Measurements from ENCODE around the gene KRT7. TPM values are rescaled to one million over a fixed set of nuclear protein-coding genes. Genes with fewer than 3 reads are reported as not detected.

KRT7 gene
- polyA plus RNA-seq, 1 experiment, result 659 TPM

DNA sequence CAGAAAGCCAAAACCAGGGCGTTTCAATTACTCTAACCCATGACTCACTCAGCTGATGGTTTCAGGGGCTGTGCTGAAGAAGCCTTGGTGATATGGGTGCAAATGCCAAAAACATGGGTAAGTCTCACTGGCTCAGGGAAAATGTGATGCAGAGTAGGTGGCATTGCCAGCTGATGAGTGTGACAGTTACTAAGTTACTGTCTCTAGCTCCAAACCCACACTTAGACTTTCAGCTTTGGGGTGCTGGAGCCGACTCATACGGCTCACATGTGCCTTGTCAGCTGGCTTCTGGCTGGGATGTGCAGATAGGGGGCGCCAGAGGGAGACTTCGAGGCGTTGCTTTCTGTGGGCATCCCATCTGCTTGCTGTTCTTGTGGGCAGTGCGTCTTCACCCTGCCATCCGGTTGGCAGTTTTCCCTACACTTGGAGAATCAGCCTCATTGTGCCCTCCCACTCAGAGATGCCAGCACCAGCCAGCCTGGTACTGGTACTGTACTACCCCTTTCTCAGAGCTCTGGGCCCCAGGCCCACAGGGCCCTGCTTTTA is 11.1 kb upstream of the KRT7 start:
- TF ChIP-seq, protein P1, sequence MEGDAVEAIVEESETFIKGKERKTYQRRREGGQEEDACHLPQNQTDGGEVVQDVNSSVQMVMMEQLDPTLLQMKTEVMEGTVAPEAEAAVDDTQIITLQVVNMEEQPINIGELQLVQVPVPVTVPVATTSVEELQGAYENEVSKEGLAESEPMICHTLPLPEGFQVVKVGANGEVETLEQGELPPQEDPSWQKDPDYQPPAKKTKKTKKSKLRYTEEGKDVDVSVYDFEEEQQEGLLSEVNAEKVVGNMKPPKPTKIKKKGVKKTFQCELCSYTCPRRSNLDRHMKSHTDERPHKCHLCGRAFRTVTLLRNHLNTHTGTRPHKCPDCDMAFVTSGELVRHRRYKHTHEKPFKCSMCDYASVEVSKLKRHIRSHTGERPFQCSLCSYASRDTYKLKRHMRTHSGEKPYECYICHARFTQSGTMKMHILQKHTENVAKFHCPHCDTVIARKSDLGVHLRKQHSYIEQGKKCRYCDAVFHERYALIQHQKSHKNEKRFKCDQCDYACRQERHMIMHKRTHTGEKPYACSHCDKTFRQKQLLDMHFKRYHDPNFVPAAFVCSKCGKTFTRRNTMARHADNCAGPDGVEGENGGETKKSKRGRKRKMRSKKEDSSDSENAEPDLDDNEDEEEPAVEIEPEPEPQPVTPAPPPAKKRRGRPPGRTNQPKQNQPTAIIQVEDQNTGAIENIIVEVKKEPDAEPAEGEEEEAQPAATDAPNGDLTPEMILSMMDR (IDR thresholded peaks at IDR 0.05; ENCODE audit: insufficient read depth, low read depth, low read length), result peak; percentile 57
- Histone ChIP-seq H3K4me3 (ENCODE audit: low read depth, low read length) (no peak overlapping the region), H3K36me3 (ENCODE audit: control insufficient read depth, insufficient read depth, low read length) (no peaks in the 10 kb centered on the region), H3K27me3 (ENCODE audit: control insufficient read depth, insufficient read depth, low read length) (no peaks in the 10 kb centered on the region)
- ChIA-PET CTCF (interaction anchor here (0.7 to 2.8 kb wide), 28 partner anchors 10 to 662 kb away, joined by 3 to 37 read pairs (median 4); partner anchors contain the start of gene KRT80), POLR2A (interaction anchor here (0.8 kb wide), 1 partner anchor 784 kb away, joined by 3 read pairs; the partner anchor contains the start of gene EIF4B)
- DNase-seq (ENCODE audit: low read depth), result no peak

DNA sequence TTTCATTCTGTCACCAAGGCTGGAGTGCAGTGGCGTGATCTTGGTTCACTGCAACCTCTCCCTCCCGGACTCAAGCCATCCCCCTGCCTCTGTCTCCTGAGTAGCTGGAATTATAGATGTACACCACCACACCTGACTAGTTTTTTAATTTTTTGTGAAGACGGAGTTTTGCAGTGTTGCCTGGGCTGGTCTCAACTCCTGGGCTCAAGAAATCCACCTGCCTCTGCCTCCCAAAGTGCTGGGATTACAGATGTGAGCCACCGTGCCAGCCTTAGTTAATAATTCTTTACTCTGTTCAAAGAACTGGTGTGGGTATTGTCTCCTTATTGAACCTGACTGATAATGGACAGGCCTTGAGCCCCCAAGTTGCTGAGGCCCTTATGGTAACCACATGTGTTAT is 10.4 kb upstream of the KRT7 start:
- TF ChIP-seq, protein P1 (IDR thresholded peaks at IDR 0.05; ENCODE audit: insufficient read depth, low read depth, low read length), result no peak
- no peak overlapping the region for H3K4me3 ChIP-seq (ENCODE audit: low read depth, low read length)
- no peaks in the 10 kb centered on the region for H3K36me3 ChIP-seq (ENCODE audit: control insufficient read depth, insufficient read depth, low read length)
- no peak for DNase-seq (ENCODE audit: low read depth)
- ChIA-PET CTCF (interaction anchor here (0.5 to 2.8 kb wide), 21 partner anchors 11 to 277 kb away, joined by 3 to 37 read pairs (median 4); no protein-coding TSS in a partner anchor), POLR2A (no interaction called here)
- no peaks in the 10 kb centered on the region for H3K27me3 ChIP-seq (ENCODE audit: control insufficient read depth, insufficient read depth, low read length)

DNA sequence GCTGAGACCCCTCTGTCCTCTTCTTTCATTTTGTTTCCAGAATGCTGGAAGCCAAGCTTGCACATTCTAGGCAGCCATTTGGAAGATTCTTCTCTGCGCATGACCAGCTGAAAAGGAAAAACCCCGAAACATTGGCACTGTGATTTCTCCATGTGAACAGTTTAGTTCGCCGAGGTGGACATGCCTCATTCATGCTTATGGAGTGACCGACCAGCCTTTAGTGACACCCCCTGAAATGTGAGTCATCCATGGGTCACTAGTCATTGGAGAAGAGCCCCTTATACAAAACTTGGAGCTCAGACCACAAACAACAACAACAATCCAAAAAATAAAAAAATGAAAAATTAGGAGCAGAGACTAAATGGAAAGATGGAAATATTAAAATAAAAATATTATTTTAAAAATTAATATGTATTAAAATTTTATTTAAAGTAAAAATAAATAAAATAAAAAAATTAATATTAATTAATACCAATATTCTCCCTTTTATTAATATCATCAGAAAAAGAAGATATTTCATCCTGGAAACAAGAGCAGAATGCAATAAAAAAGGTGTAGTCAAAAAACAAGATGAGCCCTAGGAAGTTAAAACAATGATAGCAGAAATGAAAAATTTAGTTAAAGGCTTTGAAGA is 9.5 kb upstream of the KRT7 start:
- no peaks in the 10 kb centered on the region for H3K36me3 ChIP-seq (ENCODE audit: control insufficient read depth, insufficient read depth, low read length)
- H3K27me3 ChIP-seq (ENCODE audit: control insufficient read depth, insufficient read depth, low read length), result no peaks in the 10 kb centered on the region
- POLR2A ChIA-PET, result no interaction called here
- TF ChIP-seq, protein P1 (IDR thresholded peaks at IDR 0.05; ENCODE audit: insufficient read depth, low read depth, low read length), result no peak
- CTCF ChIA-PET, result interaction anchor here (0.5 to 3.1 kb wide), 3 partner anchors 10 to 104 kb away, joined by 3 to 23 read pairs (median 7); no protein-coding TSS in a partner anchor
- DNase-seq (ENCODE audit: low read depth), result no peak
- H3K4me3 ChIP-seq (ENCODE audit: low read depth, low read length), result no peak overlapping the region

DNA sequence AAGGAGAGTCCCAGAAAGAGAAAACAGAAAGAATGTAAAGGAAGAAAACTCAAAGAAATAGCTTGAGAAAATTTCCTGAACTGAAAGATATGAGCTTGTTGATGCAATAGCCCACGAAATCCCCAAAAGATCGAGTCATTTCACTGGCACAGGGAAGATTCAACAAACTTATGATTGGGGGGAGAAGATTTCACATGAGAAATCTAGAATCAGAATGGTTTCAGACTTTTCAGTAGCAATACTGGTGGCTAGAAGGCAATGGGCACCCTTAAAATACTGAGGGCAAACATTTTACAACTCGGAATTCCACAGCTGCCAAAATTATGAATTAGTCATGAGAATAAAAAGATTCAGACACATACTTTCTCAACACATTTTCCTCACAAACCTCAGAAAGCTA is 8.9 kb upstream of the KRT7 start:
- ChIA-PET CTCF (interaction anchor here (1.7 to 3.3 kb wide), 5 partner anchors 8 to 104 kb away, joined by 5 to 23 read pairs (median 8); no protein-coding TSS in a partner anchor), POLR2A (no interaction called here)
- no peaks in the 10 kb centered on the region for H3K27me3 ChIP-seq (ENCODE audit: control insufficient read depth, insufficient read depth, low read length)
- TF ChIP-seq, protein P1 (IDR thresholded peaks at IDR 0.05; ENCODE audit: insufficient read depth, low read depth, low read length), result no peak
- H3K36me3 ChIP-seq (ENCODE audit: control insufficient read depth, insufficient read depth, low read length), result no peaks in the 10 kb centered on the region
- H3K4me3 ChIP-seq (ENCODE audit: low read depth, low read length), result no peak overlapping the region
- no peak for DNase-seq (ENCODE audit: low read depth)

DNA sequence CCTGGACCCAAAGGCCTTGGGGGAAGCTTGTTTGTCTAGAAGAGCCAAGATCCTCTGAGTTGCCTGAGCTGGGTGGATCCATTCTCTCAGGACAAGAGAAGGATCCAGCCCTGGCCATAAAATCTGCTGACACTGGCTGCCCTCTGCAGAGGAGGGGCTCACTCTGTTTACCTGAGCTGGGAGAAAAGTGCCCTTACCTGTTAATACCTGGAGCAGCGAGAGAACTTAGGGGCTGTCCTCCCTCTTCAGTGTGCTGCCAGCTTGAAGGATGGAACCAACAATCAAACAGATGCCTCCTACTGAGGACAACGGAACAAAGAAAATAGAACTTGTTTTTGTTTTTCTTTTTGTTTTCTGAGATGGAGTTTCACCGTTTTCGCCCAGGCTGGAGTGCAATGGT is 7.3 kb upstream of the KRT7 start:
- ChIA-PET POLR2A (no interaction called here), CTCF (interaction anchor here (0.7 to 3.3 kb wide), 7 partner anchors 10 to 654 kb away, joined by 3 to 23 read pairs (median 5); no protein-coding TSS in a partner anchor)
- DNase-seq (ENCODE audit: low read depth), result no peak
- Histone ChIP-seq H3K27me3 (ENCODE audit: control insufficient read depth, insufficient read depth, low read length) (no peaks in the 10 kb centered on the region), H3K4me3 (ENCODE audit: low read depth, low read length) (no peak overlapping the region), H3K36me3 (ENCODE audit: control insufficient read depth, insufficient read depth, low read length) (no peaks in the 10 kb centered on the region)
- TF ChIP-seq, protein P1 (IDR thresholded peaks at IDR 0.05; ENCODE audit: insufficient read depth, low read depth, low read length), result no peak

All from BJ (cell line).